OCI-LY1 (cell line): ENCODE measurements around the gene GPBAR1.

Experiments
- EZH2 ChIP-seq: fragments of 200-600 bp; sonication (generic), shearing (Covaris generic); IDR thresholded peaks from 2 replicates; pipeline ENCODE4 v1.8.0; 2017; ENCODE audit warnings: borderline replicate concordance, mixed run types, mild to moderate bottlenecking, antibody characterized with exemption, low read length, moderate library complexity, mixed read lengths
- TF ChIP-seq, protein P1 (sequence below): fragments of 200-600 bp; sonication (generic), shearing (Covaris generic); IDR thresholded peaks from 2 replicates; pipeline ENCODE4 v1.5.1; 2017; ENCODE audit warnings: mild to moderate bottlenecking, antibody characterized with exemption, low read length, moderate library complexity, mixed read lengths

GRCh38 chr2:218271865-218272530 lies 11.2 kb downstream of the GPBAR1 start:
- TF ChIP-seq, protein P1, sequence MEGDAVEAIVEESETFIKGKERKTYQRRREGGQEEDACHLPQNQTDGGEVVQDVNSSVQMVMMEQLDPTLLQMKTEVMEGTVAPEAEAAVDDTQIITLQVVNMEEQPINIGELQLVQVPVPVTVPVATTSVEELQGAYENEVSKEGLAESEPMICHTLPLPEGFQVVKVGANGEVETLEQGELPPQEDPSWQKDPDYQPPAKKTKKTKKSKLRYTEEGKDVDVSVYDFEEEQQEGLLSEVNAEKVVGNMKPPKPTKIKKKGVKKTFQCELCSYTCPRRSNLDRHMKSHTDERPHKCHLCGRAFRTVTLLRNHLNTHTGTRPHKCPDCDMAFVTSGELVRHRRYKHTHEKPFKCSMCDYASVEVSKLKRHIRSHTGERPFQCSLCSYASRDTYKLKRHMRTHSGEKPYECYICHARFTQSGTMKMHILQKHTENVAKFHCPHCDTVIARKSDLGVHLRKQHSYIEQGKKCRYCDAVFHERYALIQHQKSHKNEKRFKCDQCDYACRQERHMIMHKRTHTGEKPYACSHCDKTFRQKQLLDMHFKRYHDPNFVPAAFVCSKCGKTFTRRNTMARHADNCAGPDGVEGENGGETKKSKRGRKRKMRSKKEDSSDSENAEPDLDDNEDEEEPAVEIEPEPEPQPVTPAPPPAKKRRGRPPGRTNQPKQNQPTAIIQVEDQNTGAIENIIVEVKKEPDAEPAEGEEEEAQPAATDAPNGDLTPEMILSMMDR, result no peak
- TF ChIP-seq EZH2, result no peak
